HG03575 (cell line): ENCODE data around the gene WWTR1.

Experiments used
- ATAC-seq: cut with Tn5 transposase; IDR thresholded peaks from one replicate; pipeline ENCODE4 v1.9.1; 2021; ENCODE audit not compliant: unreplicated experiment, insufficient number of reproducible peaks, low FRiP score; ENCODE audit errors: extremely low read depth

Gene WWTR1

DNA sequence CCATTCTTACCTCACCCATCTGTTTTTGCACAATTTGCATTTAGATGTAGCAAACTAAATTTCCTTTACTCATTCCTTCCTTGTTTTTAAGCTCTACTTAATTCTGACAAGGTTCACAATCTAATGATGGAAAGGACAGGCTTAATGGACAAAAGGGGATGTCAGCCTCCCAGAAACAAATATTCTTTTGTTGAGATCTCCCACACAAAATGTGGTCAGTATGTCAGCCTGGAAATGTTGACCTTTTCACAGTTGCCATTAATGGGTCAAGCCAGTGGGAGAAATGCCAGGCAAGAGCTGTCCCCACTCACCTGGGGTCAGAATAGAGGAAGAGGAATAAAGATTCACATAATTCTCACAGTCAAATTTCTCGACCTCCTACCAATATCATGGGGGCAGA, 27.0 kb downstream of the WWTR1 start:
- ATAC-seq: no peak

DNA sequence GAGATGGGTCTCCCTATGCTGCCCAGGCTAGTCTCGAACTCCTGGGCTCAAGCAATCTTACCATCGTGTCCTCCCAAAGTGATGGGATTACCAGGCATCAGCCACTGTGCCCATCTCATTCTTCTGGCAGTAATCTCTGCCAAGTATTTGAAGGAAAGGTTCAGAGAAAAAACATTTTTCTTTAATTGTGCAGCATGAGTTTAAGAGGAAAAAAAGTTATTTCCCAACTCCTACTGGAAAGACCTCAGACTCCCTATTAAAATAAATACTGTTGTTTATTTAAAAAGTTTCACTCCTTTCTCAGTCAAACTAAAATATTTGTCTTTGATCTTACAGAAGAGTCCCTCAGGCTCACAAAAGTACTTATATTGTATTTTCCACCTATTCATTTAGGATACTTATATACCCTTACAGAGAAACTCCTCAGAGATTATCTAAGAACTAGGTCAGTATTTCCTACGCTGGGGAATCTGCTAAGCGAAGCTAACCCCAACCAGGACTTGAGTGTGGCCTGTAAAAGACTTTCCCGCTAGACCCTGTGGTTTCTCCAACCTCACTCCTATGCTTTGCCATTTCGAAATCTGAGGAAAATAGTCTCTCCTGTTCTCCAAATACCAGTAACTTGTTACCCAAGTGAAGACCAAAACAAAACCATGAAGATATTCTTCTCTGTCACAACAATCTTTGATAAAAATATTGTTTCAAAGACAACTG, 28.7 kb downstream of the WWTR1 start:
- ATAC-seq: no peak

DNA sequence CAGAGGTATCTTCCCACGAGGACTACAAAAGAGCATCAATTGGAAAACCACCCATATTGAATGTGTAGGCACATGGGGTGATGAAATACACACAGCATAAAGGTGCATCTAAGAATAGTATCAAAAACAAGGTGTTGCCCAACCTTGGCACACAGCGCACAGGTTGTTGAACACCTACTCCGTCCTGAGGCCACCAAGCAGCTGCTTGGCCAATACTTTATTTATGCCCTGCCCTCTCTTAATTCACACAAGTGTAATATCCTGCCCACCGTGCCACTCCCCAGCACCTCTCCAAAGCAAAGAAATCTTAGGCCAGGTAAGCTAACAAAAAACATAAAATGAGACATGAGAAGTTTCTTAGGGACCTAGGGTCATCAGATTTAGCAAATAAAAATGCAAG, 31.2 kb downstream of the WWTR1 start:
- no peak for ATAC-seq

DNA sequence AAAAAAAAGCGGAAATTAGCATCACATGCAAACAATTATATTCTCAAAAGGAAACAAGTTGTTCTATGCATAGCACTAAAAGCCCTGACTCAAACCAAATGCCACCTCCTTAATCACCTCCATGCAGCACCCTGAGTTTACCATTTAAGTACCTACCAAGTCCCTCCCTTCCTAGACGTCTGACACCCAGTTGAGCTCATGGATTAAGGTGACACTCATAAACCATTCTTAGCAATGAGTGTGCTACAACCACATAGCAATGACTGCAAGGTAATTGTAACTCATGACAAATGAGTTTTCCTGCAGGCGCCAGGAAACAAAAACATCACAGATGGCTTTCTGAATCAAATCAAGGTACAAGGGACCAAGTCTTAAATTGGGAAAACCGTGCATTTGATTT, 32.0 kb downstream of the WWTR1 start:
- ATAC-seq: no peak

DNA sequence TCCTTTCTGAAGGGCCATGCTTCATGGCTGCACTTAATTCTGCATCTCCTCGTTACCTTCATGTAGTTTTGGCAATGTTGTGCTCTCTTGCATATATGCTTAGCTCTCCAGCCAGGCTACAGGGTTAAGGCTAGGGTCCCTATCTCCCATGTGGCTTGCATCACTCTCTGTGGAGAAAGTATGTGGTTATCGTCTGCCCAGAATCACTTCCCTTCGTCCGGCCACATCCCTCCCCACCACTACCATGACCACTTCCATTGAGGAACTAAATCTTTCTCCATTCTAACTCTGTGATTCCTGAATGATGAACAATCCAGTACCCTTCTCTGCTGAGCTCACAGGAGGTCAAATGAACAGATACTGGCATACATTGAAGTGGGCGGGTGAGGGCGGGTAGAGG, 34.0 kb downstream of the WWTR1 start:
- ATAC-seq: no peak

DNA sequence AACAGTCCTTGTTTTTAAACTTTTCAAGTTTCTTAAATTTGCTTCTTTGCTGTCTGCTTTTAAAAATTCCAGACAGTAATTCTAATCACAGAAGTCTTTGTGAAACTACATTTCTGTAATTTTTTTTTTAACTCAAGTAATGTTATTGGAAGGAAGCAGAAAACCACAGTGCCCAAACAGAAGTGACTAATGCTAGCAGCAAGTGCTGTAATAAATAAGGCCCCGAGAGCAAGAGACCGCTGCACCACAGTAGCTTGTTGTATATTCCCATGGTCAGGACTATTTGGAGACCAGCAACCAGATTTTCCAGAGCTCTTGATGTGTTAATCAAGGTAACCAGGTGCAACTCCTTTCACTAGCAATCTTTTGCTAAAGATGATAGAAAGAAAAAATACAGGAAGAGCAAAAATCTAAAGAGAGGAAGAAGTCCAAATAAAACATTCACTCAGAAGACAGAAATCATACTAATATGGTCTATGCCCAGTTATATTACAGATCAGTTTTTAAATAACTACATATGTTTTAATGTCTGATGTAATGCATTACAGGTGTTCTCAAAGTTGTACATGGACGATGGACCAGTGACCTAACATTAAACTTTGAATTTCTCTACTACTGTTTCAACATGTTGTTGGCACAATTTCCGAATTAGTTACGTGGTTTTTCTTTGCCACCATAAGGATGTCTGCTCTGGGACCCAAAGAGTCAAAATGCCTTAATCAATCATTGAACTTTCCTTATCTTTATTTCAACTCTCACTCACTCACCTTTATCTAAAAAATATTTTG, 36.4 kb downstream of the WWTR1 start:
- ATAC-seq: peak; percentile 64

DNA sequence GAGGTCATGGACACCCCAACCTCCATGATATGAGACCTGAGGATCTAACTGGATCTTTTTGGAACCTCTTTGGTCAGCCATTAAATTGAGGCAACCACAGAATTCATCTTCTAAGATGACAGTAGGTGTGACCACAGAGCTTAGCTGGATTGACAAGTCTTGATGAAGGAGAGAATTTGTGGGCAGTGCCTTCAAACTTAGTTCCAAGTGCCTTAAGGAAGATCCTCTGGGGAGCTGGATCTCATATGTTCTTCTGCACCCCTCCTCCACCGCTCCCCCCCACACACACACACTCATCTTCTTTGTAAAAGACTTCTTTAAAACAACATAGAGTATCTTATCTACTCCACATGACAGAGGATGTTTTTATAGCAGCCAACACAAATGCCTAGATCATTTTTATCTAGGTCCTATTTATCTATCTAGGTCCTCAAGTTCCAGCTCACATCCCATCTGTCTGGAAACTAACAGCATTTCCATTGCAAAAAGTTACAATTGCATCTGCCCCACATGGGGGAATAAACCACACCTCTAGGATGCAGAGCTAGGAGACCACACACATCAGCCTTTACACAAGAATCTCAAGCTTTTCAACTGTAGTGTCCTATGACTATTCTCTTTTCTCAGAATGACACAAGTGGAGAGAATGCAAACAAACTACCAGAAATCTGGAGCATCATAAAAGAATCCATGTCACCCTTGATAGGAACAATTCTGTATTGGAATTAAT, 37.4 kb downstream of the WWTR1 start:
- ATAC-seq: no peak

DNA sequence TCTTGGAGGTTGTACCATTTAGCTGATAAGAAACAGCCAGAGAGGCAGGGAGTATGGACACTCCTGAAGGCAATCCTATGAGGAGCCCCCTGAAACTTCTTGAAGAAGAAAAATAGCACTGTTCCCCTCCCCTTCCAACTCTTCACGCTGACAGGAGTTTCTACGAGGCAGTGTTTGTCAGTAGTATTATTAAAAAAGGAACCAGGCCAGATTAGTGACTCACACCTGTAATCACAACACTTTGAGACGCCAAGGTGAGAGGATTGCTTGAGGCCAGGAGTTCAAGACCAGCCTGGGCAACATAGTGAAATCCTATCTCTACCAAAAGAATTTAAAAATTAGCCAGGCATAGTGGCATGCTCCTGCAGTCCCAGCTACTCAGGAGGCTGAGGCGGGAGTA, 38.7 kb downstream of the WWTR1 start:
- ATAC-seq: no peak

DNA sequence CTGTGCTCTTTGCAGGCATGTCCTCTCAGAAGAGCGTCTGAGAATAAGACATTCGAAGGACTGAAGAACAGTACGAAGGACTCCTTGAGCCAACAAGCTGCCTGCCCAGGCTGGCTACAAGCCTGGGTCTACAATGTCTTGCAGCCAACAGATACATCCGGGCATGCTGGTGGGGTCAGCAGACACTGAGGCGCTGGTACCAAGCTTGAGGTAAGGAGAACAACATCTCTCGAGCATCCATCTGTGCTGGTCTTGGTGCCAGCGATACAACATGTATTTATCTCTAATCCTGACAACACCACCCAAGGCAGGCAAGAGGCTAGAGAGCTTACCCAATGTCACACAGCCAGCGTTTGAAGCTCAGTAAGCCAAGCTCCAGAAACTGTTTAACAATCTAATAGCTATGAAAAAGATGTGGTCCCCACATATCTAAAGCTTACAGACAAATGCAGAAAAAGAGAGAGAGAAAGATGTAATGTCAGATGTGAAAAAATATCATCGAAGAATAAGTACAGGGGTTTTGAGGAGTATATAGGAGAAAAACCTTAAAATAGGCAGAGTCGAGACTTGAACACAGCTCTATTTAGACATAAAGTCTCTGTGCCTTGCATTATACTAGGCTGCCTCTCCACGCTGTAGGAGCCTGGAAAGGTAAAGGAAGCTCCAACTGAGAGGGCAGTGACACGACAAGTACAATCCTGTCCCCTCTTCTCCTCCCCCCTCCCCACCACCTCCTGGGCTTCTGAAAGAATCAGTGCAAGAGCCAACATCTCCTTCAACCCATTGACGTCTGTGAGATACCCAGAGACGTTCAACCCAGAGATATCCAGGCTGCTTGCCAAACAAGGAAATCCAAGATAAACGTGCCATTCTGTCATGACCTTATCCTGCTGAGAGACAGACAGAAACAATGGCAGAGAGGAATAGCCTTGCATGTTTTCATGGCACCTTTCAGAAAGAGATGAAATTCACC, 39.4 kb downstream of the WWTR1 start:
- ATAC-seq: no peak

DNA sequence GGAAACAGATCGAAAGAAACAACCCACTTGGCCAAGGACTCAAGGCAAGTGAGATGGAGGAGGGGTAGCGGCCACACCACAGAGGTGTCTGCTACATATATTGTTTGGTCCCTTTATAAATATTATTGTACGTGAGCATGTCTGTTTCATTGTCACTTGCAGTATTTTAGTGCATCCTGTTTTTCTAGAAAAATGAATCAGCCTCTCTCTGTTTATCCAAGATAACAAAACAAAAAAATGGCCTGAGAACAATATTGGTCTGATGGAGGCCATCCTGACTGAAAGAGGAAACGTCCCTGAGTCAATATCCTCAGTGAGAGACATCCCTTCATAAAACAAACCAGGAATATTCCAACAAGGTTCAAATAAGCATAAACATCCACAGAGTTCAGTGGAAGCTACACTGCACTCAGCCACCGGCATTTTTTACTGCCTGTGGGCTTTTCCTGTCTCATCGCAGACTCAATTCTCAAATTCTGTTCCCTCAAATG, 42.0 kb downstream of the WWTR1 start:
- ATAC-seq: no peak

DNA sequence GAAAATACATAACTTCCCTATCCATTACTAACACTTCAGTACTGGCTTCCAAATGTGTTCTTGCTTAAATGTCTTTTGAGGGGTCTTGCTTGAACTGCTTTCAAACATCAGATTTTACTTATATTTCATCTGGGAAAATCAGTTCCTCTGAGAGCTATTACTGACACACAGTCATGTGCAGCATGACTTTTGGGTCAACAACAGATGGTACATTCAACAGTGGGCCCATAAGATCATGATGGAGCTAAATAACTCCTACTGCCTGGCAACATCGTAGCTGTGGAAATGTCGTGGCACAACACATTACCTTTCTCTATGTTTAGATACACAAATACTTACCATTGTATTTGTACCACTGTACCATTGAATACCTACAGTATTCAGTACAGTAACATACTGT, 43.8 kb downstream of the WWTR1 start:
- no peak for ATAC-seq

DNA sequence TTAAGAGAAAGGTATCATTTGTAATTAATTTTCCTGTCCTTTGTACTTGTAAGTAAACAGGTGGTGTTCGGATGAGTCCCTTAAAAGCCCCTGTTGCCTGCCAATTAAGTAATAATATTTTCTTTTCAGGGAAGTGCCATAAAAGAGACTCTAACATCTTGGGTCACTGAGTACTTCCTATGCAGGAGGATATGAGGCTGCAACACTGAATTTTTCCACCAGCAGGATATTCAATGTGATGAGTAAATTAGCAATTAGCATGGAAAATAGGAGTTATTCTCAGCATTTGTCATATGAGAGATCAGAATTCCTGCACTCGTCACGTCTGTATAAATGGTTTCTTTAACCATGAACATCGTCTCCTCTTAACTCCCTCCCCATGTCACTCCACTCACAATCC, 45.4 kb downstream of the WWTR1 start:
- ATAC-seq: no peak

DNA sequence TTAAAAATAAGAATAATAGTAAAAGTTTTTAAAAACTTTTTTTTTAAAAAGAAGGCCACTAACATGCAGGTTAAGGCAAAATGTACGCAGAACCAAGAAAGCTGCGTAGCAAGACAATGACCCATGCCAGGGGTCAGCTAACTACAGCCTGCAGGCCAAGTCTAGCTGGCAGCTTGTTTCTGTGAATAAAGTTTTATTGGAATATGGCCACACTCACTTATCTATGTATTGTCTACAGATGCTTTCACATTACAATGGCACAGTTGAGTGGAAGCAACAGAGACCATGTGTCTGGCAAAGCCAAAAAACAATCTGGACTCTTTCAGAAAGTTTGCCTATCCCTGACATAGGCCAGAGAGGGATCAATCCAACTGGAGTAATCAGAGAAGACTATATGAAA, 46.7 kb downstream of the WWTR1 start:
- no peak for ATAC-seq

DNA sequence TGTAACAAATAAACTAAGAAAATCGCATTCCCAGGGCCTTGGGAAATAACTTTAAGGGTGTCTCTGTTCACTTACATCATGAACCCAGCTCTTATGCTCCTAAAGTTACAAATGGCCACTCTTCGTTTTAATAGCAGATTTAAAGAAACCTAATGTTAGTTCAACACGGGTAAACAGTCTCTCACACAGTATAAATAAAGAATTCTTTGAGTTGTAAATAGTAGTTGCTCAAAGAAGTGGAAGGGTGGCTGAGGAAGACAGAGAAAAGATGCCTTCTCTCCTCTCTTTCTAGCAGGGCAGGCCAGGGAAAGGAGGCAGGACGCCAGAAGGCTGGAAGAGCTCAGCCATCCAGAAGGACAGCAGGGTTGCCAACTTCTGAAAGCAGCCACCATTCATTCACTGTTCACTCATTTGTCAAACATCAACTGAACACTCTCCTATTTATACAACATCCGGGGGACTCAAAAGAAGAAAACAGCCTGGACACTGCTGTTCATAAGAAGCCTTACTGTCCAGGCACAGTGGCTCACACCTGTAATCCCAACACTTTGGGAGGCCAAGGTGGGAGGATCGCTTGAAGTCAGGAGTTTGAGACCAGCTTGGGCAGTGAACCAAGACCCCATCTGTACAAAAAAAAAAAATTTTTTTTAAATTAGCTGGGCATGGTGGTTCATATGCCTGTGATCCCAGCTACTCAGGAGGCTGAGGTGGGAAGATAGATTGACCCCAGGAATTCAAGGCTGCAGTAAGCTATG, 47.3 kb downstream of the WWTR1 start:
- ATAC-seq: no peak

DNA sequence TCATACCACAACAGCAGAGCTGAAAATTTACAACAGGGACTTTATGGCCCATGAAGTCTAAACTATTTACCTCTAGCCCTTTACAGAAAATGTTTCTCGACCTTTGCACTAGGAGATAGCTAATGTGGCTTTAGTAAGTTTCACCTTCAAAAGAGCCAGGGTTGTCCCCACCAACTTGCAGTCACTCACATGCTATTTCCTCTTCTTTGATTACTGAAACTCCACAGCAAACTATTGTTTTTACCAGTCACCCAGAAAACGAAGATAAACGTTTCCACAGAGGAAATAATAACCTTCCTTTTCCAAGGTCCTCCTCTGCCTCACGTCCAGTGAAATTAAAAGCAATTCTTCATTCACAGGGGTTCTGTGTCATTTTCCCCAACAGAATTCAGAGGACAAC, 48.2 kb downstream of the WWTR1 start:
- ATAC-seq: peak; percentile 74

DNA sequence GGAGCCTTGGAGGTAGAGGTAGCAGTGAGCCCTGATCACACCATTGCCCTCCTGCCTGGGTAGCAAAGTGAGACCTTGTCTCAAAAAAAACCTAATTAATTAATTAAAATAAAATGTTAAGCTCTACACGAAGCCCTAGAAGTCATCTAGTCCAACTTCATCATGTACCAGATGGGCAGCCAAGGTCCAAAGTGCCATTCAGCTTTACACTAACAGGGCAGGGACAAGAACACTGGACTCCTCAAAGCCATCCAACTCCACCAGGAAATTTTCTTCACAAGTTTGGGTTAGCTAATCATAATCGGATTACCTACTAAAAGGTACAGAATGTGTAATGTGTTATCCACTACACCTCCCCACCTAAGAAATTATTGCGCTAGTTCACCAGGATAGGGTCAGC, 48.8 kb downstream of the WWTR1 start:
- ATAC-seq: no peak

DNA sequence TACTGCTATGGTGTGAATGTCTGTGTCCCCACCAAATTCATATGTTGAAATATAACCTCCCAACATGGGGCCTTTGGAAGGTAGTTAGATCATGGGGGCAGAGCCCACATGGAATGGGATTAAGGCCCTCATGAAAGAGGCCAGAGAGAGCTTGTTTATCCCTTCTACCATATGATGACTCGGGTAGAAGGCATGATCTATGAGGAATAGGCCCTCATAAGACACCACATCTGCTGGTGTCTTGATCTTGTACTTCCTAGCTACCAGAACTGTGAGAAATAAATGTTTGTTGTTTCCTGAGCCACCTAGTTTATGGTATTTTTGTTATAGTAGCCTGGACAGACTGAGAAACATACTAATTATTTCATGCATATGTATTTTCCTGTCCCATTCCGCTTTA, 51.9 kb downstream of the WWTR1 start:
- ATAC-seq: no peak
